GM12878 (cell line): ENCODE results near the gene SETD4. TPM values are rescaled to one million over a fixed set of nuclear protein-coding genes. Genes with fewer than 3 reads are reported as not detected.

Experiments used
- ATAC-seq: fragments of 200-7000 bp; cut with Tn5 transposase; 3 replicates; pipeline ENCODE4 v1.9.1; 2020; ENCODE audit warnings: mild to moderate bottlenecking, moderate library complexity
- BruUV-seq: library from RNA; stranded (reverse); fragments of 400-500 nt; replicated peaks from 2 replicates; lab custom pipeline; 2021; lab: Mats Ljungman, UMichigan
- CTCF ChIA-PET: fragments of 300-600 bp; sonication (Branson Sonifier 250); formaldehyde crosslinking; extraction: SDS; loops from one replicate; lab custom pipeline; 2021; ENCODE audit warnings: inconsistent platforms; lab: Yijun Ruan, JAX
- POLR2A ChIA-PET: fragments of 350-600 bp; formaldehyde crosslinking; extraction: SDS; loops from one replicate; lab custom pipeline; 2021; ENCODE audit warnings: inconsistent platforms; lab: Charles Lee
- RAD21 ChIA-PET: fragments of 300-600 bp; sonication (Branson Sonifier 250); formaldehyde crosslinking; loops from one replicate; lab custom pipeline; 2023; ENCODE audit warnings: antibody characterized with exemption; ENCODE audit not compliant: unreplicated experiment; lab: Charles Lee
- SMC1A ChIA-PET: fragments of 300-600 bp; sonication (Branson Sonifier 250); formaldehyde crosslinking; loops from one replicate; lab custom pipeline; 2023; ENCODE audit not compliant: unreplicated experiment, uncharacterized antibody; lab: Charles Lee
- DNase-seq: peaks from one replicate; pipeline ENCODE4 v3.0.0-alpha.2; 2011; ENCODE audit warnings: low read depth, low spot score
- FAIRE-seq: peaks from 3 replicates; lab custom pipeline; 2011; peaks lifted over from hg19 to GRCh38; lab: Jason Lieb, UNC
- H2AFZ ChIP-seq: 2 replicates; pipeline ENCODE4 v1.6.0; 2011; ENCODE audit warnings: low read depth, low read length, control low read depth; ENCODE audit not compliant: control insufficient read depth
- H3K27ac ChIP-seq: 2 replicates; pipeline ENCODE4 v1.5.1; 2011; ENCODE audit warnings: control low read depth; ENCODE audit not compliant: control insufficient read depth, insufficient read depth
- H3K27me3 ChIP-seq, 2 experiments: replicated peaks in 1 of 2; 2 replicates each; pipeline versions ENCODE4 v1.6.0 to v1.6.1; 2011; ENCODE audit warnings: low read length in 1 of 2; ENCODE audit not compliant: control insufficient read depth in 2 of 2, insufficient read depth in 2 of 2
- H3K36me3 ChIP-seq, 2 experiments: 2 replicates each; pipeline ENCODE4 v1.5.1; 2011; ENCODE audit warnings: low read length in 1 of 2; ENCODE audit not compliant: control insufficient read depth in 2 of 2, insufficient read depth in 2 of 2
- H3K4me1 ChIP-seq: 2 replicates; pipeline ENCODE4 v1.6.1; 2011; ENCODE audit warnings: mild to moderate bottlenecking, low read length, moderate library complexity, mixed read lengths; ENCODE audit not compliant: control insufficient read depth, insufficient read depth
- H3K4me2 ChIP-seq: 2 replicates; pipeline ENCODE4 v1.6.0; 2011; ENCODE audit warnings: control low read depth; ENCODE audit not compliant: control insufficient read depth, insufficient read depth
- H3K4me3 ChIP-seq: fragments of 200-600 bp; sonication (generic); 2 replicates; pipeline ENCODE4 v1.5.1; 2016
- H3K79me2 ChIP-seq: 2 replicates; pipeline ENCODE4 v1.6.0; 2011; ENCODE audit warnings: low read length; ENCODE audit not compliant: control insufficient read depth, insufficient read depth
- H3K9ac ChIP-seq: 2 replicates; pipeline ENCODE4 v1.8.0; 2011; ENCODE audit warnings: low read length, control low read depth, mixed read lengths; ENCODE audit not compliant: control insufficient read depth, insufficient read depth
- H3K9me3 ChIP-seq: replicated peaks from 3 replicates; pipeline ENCODE4 v1.5.1; 2011; ENCODE audit warnings: mild to moderate bottlenecking, low read length; ENCODE audit not compliant: control insufficient read depth, insufficient read depth
- H4K20me1 ChIP-seq: 2 replicates; pipeline ENCODE4 v1.6.0; 2011; ENCODE audit not compliant: control insufficient read depth, insufficient read depth
- ATF7 ChIP-seq: fragments of 450-650 bp; IDR thresholded peaks from 2 replicates; pipeline ENCODE4 v1.6.1; 2016; ENCODE audit warnings: low read depth, mild to moderate bottlenecking
- FOS ChIP-seq: IDR thresholded peaks from 3 replicates; pipeline ENCODE4 v1.6.1; 2011; ENCODE audit warnings: borderline replicate concordance; ENCODE audit not compliant: insufficient read length; ENCODE audit errors: extremely low read depth
- NFYA ChIP-seq: IDR thresholded peaks from 2 replicates; pipeline ENCODE4 v1.6.1; 2011; ENCODE audit warnings: low read depth, mild to moderate bottlenecking, low read length, improper control_type of control experiment, borderline replicate concordance
- POU2F2 ChIP-seq: IDR thresholded peaks from 3 replicates; pipeline ENCODE4 v1.6.1; 2011; ENCODE audit warnings: low read depth, mild to moderate bottlenecking, low read length, borderline replicate concordance
- TBL1XR1 ChIP-seq: IDR thresholded peaks from 2 replicates; pipeline ENCODE4 v1.6.1; 2012; ENCODE audit warnings: low read depth, low read length, improper control_type of control experiment
- WGBS: methylation state at CpG from one replicate; pipeline ENCODE4 v1.1.6; 2016; ENCODE audit warnings: low lambda C conversion rate; ENCODE audit not compliant: insufficient replicate concordance, insufficient coverage; ENCODE audit errors: missing lambda C conversion rate; 5-methylcytosine and 5-hydroxymethylcytosine counted together
- in situ Hi-C: fragments of 300-500 bp; cut with MboI; formaldehyde crosslinking; loops from 9 replicates; pipeline ENCODE4 v1.14.3; 2018; ENCODE audit warnings: mixed read lengths
- intact Hi-C: fragments of 100-400 bp; cut with micrococcal nuclease; formaldehyde crosslinking; loops from one replicate; pipeline ENCODE4 v1.14.2; 2022; ENCODE audit not compliant: unreplicated experiment
- polyA plus RNA-seq, 11 experiments: library from polyadenylated mRNA; depleted of rRNA in 4 of 11; unstranded in 6 of 11; stranded (reverse) in 5 of 11; fragments of >200 nt; fragmentation: Nextera tagmentation in 4 of 11; fragmentation: Illumina TruSeq in 1 of 11; extraction: Ambion mirVana in 4 of 11; extraction: Trizol in 1 of 11; gene quantifications; 1 replicate in 1 of 11; 2 replicates in 10 of 11; pipeline versions ENCODE4 v1.2.1 to v1.2.3, GENCODE V29; 2011 to 2016; ENCODE audit warnings: inconsistent platforms in 2 of 11, missing spikeins in 2 of 11, low read depth in 1 of 11
- total RNA-seq, 4 experiments: library from RNA; depleted of rRNA in 3 of 4; stranded (reverse); fragments of >200 nt in 3 of 4; fragmentation: Illumina TruSeq in 1 of 4; extraction: Trizol in 1 of 4; gene quantifications; 2 replicates each; pipeline versions ENCODE4 v1.2.1 to v1.2.3, GENCODE V29; 2013 to 2021
- TF ChIP-seq, protein P1 (sequence below): IDR thresholded peaks from 2 replicates; pipeline ENCODE4 v1.6.1; 2011; ENCODE audit warnings: low read depth, mild to moderate bottlenecking, low read length, moderate library complexity, borderline replicate concordance; ENCODE audit errors: extremely low read depth

The SETD4 gene
- total and polyA plus RNA-seq, 10 of the 15 experiments (the other 5 are each of a cell fraction or from before 2014, with no cell fraction given), result 10.3 to 37.0 (median 18.6) TPM

DNA sequence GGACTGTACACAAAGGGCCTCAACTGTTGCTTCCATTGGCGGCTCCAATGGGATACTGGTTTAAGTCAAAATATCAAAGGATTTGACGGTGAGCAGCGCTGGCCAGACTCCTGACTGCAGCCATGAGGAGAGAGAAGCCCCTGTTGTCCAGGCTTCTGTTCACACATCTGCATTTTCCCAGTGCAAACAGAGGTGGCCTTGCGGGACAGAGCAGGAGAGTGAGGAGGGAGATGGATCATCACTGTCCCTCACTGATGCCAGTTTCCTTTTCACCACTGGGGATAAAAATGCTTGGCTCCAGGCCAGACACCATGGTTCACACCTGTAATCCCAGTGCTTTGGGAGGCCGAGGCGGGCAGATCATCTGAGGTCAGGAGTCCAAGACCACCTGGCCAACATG is 69.2 kb downstream of the SETD4 start:
- ChIA-PET CTCF (no interaction called here), SMC1A (no interaction called here)

DNA sequence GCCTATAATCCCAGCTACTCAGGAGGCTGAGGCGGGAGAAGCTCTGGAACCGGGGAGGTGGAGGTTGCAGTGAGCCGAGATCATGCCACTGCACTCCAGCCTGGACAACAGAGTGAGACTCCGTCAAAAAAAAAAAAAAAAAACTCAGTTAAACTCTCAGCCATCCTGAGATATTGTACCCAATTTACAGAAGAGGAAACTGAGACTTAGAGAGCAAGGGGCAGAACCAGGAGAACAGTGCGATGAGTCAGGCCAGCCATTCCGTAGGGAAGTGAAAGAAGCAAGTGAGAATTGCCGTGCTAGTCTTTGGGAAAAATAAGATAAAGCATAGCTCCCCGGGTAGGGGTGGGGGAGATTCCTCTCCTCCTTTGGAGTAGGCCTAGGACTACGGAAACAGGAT is 69.7 kb downstream of the SETD4 start:
- ChIA-PET POLR2A (no interaction called here), CTCF (no interaction called here), RAD21 (no interaction called here), SMC1A (no interaction called here)
- in situ Hi-C loops, result no loop called here
- Histone ChIP-seq H3K4me1 (no peaks in the 10 kb centered on the region), H2AFZ (no peak overlapping the region), H3K9me3 (no peaks in the 10 kb centered on the region; the same call in 2 of the 3 replicates), H3K36me3 (no peaks in the 10 kb centered on the region), H3K27ac (no peak overlapping the region), H3K27me3 (no peaks in the 10 kb centered on the region; a peak in 1 of 4 replicates), H3K79me2 (no peaks in the 10 kb centered on the region), H3K4me3 (no peak overlapping the region), H3K9ac (no peak overlapping the region), H4K20me1 (no peaks in the 10 kb centered on the region), H3K4me2 (no peak overlapping the region)
- ATAC-seq (no peak), FAIRE-seq (no peak), DNase-seq (no peak)
- TF ChIP-seq FOS (no peak), POU2F2 (no peak), ATF7 (no peak)
- no TSS peak for BruUV-seq
- WGBS, result 63% methylated on average over 7 of the region's 9 CpGs
- intact Hi-C loops, result no loop called here

More for the DNA sequence above, 69.2 kb downstream of the SETD4 start:
- Histone ChIP-seq H3K36me3 (no peaks in the 10 kb centered on the region), H2AFZ (no peak overlapping the region), H3K4me3 (no peak overlapping the region), H3K27me3 (no peaks in the 10 kb centered on the region; a peak in 1 of 4 replicates), H3K79me2 (no peaks in the 10 kb centered on the region), H3K9ac (no peak overlapping the region), H3K4me1 (no peaks in the 10 kb centered on the region), H3K9me3 (no peaks in the 10 kb centered on the region; the same call in 2 of the 3 replicates), H4K20me1 (no peaks in the 10 kb centered on the region), H3K27ac (no peak overlapping the region), H3K4me2 (no peak overlapping the region)
- intact Hi-C loops, result no loop called here
- DNase-seq (no peak), ATAC-seq (no peak), FAIRE-seq (no peak)
- ChIA-PET RAD21 (no interaction called here), POLR2A (no interaction called here)
- BruUV-seq, result no TSS peak
- TF ChIP-seq NFYA (no peak), TBL1XR1 (no peak)
- TF ChIP-seq, protein P1, sequence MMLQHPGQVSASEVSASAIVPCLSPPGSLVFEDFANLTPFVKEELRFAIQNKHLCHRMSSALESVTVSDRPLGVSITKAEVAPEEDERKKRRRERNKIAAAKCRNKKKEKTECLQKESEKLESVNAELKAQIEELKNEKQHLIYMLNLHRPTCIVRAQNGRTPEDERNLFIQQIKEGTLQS, result no peak
- TF ChIP-seq, all 136 proteins: peak for 0
- in situ Hi-C loops, result no loop called here
- WGBS, result 71% methylated on average over 6 of the region's 6 CpGs
